Activated B cell treated with CpG ODN at 0.5 μM for 24 hours (primary cell): ENCODE results near the gene MED13L. TPM values are rescaled to one million over a fixed set of nuclear protein-coding genes. Genes with fewer than 3 reads are reported as not detected.

Experiments
- ATAC-seq: fragments of 200-7000 bp; cut with Tn5 transposase; one replicate; pipeline ENCODE4 v1.10.0; 2021; ENCODE audit warnings: low read depth, mild to moderate bottlenecking, moderate library complexity
- CTCF ChIA-PET: fragments of 350-600 bp; sonication (Branson Sonifier 250); formaldehyde crosslinking; loops from one replicate; lab custom pipeline; 2021; ENCODE audit warnings: antibody characterized with exemption; lab: Charles Lee
- POLR2A ChIA-PET: fragments of 350-600 bp; sonication (Branson Sonifier 250); formaldehyde crosslinking; loops from one replicate; lab custom pipeline; 2021; ENCODE audit warnings: antibody characterized with exemption; lab: Charles Lee
- DNase-seq: peaks from one replicate; pipeline ENCODE4 v3.0.0; 2022
- H3K27ac Mint-ChIP-seq: one replicate; pipeline ENCODE4 v1.8.0; 2020; ENCODE audit warnings: mixed read lengths
- H3K27me3 Mint-ChIP-seq: one replicate; pipeline ENCODE4 v1.8.0; 2021; ENCODE audit warnings: mixed read lengths
- H3K36me3 Mint-ChIP-seq: one replicate; pipeline ENCODE4 v1.8.0; 2021; ENCODE audit warnings: low read depth, mixed read lengths
- H3K4me1 Mint-ChIP-seq: one replicate; pipeline ENCODE4 v1.8.0; 2021; ENCODE audit warnings: mixed read lengths
- H3K4me3 Mint-ChIP-seq: one replicate; pipeline ENCODE4 v1.8.0; 2020; ENCODE audit warnings: mild to moderate bottlenecking, mixed read lengths
- H3K9me3 Mint-ChIP-seq: one replicate; pipeline ENCODE4 v1.8.0; 2020; ENCODE audit warnings: mixed read lengths
- intact Hi-C: fragments of 100-400 bp; cut with micrococcal nuclease; formaldehyde crosslinking; loops from one replicate; pipeline ENCODE4 v1.15.1; 2024
- total RNA-seq: library from RNA; stranded (reverse); gene quantifications from 2 replicates; pipeline ENCODE4 v1.2.3, GENCODE V29; 2022
- TF ChIP-seq, protein P1 (sequence below): fragments of 200-600 bp; IDR thresholded peaks from one replicate; pipeline ENCODE4 v1.8.0; 2022; ENCODE audit warnings: antibody characterized with exemption, mild to moderate bottlenecking

MED13L gene
- total RNA-seq, 1 donor from 2014 or later, result 183 TPM

DNA sequence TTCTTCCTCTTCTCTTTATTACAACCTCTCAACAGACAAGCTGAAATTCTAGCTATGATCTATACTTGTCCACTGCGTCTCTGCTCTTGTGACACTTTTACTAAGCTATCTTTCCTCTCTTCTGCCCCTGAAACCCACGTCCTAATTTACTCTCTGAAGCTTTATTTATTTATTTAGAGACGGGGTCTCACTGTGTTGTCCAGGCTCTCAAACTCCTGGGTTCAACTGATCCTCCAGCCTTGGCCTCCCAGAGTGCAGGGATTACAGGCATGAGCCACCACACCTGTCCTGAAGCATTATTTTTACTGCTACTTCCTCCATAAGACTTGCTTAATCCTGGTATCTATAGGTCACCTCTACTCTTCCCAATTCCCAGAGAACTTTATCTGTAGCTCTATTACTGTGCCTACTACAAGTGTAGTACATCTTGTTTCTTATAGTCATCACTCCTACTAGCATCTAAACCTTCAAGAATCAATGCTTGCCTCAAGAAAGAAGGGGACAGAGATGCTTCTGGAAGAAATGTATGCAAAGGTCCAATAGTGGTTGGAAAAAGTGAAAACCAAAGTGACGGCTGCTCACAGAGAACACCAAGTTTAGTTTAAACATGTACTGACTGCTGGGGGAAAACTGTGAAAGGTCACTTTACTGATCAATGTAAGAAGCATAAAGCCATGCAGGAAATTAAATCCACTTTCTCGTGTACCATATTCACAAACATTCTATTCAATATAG is 61.3 kb downstream of the MED13L start:
- intact Hi-C loops, result loop anchor here (2.0 kb wide), 1 partner anchor 19 kb away; no protein-coding TSS in a partner anchor
- Mint-ChIP-seq H3K9me3 (no peaks in the 10 kb centered on the region), H3K4me3 (no peak overlapping the region), H3K4me1 (peaks cover 58% of the 10 kb centered on the region), H3K27ac (no peak overlapping the region), H3K27me3 (no peaks in the 10 kb centered on the region), H3K36me3 (no peaks in the 10 kb centered on the region)
- ATAC-seq (no peak), DNase-seq (no peak)
- CTCF ChIA-PET, result no interaction called here
- TF ChIP-seq, protein P1, sequence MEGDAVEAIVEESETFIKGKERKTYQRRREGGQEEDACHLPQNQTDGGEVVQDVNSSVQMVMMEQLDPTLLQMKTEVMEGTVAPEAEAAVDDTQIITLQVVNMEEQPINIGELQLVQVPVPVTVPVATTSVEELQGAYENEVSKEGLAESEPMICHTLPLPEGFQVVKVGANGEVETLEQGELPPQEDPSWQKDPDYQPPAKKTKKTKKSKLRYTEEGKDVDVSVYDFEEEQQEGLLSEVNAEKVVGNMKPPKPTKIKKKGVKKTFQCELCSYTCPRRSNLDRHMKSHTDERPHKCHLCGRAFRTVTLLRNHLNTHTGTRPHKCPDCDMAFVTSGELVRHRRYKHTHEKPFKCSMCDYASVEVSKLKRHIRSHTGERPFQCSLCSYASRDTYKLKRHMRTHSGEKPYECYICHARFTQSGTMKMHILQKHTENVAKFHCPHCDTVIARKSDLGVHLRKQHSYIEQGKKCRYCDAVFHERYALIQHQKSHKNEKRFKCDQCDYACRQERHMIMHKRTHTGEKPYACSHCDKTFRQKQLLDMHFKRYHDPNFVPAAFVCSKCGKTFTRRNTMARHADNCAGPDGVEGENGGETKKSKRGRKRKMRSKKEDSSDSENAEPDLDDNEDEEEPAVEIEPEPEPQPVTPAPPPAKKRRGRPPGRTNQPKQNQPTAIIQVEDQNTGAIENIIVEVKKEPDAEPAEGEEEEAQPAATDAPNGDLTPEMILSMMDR, result no peak
- POLR2A ChIA-PET, result interaction anchor here (0.6 to 0.7 kb wide), 2 partner anchors 53 to 345 kb away, joined by 3 to 7 read pairs; no protein-coding TSS in a partner anchor

DNA sequence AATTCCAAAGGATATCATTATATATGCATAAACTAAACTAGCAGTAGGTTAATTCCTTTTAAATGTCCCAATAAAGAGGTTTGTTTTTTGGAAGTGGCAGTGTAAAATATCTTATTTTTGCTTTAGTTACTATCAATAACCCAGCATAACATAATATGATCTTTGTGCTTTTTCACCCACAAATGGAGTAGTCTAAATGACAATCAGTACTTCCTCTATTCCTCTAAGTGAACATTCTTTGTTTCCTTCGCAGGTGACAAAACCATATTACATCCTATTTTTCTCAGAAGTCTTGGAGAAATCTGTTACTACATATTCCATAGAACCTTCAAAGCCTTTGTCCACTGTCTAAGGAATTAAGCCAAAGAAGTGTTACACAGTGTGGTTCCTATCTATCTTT is 62.5 kb downstream of the MED13L start:
- Mint-ChIP-seq H3K4me1 (peaks cover 69% of the 10 kb centered on the region), H3K27ac (no peak overlapping the region), H3K36me3 (no peaks in the 10 kb centered on the region), H3K4me3 (no peak overlapping the region), H3K27me3 (no peaks in the 10 kb centered on the region), H3K9me3 (no peaks in the 10 kb centered on the region)
- ChIA-PET CTCF (interaction anchor here (1.0 kb wide), 1 partner anchor 217 kb away, joined by 3 read pairs; no protein-coding TSS in a partner anchor), POLR2A (no interaction called here)
- no peak for DNase-seq
- no peak for ATAC-seq
- intact Hi-C loops, result no loop called here
- TF ChIP-seq, protein P1, result no peak

DNA sequence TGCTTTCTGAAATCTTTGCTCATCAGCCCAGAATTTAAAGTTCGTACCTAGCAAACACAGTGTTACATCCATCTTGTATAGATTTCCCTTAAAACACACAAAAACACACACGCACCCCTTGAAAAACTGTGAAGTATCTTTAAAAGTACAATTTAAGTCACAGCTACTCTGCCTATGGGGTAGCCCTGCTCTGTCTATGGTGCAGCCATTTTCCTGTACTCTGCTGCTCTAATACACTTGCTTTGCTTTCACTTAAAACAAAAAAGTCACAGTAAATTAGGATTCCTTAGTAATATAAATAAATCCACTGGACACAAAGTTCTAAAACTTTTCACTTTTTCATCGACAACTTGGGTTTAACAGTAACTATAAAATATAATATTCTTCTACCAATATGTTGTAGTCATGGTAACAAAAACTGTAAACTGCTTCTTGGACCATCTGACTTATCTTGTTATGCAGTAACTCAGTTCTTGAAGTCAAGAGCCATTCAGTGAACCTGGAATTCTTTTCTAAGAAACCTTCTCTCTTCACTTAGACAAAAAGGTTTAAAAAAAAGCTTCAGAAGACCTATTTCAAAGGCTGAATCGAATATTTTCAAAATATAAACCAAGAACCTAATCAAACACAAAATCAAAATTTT is 63.5 kb downstream of the MED13L start:
- Mint-ChIP-seq H3K9me3 (no peaks in the 10 kb centered on the region), H3K27me3 (no peaks in the 10 kb centered on the region), H3K36me3 (no peaks in the 10 kb centered on the region), H3K27ac (no peak overlapping the region), H3K4me1 (peaks cover 77% of the 10 kb centered on the region), H3K4me3 (no peak overlapping the region)
- intact Hi-C loops, result no loop called here
- TF ChIP-seq, protein P1, result no peak
- ATAC-seq, result no peak
- DNase-seq, result no peak
- ChIA-PET CTCF (interaction anchor here (1.0 kb wide), 1 partner anchor 216 kb away, joined by 3 read pairs; no protein-coding TSS in a partner anchor), POLR2A (no interaction called here)

DNA sequence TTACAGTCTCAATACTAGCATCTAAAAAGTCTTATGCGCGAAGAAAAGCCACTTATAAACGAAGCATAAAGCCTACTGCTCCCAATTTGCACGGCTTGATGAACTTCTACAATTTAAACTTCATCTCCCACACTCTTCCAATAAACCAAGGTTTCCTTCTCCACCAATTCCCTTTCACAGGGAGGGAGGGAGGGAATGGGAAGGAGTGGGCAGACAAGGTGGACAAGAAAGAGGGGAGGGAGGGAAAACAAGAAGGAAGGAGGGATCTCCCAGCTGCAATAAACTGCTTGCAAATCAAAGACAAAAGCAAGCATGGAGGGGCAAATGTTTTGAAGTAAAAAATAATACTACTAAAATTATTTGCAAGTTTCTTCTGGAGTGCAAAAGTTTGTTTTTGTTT is 64.5 kb downstream of the MED13L start:
- POLR2A ChIA-PET, result no interaction called here
- ATAC-seq (no peak), DNase-seq (no peak)
- intact Hi-C loops, result no loop called here
- TF ChIP-seq, protein P1, result no peak
- H3K27ac Mint-ChIP-seq, result no peak overlapping the region
- no peaks in the 10 kb centered on the region for H3K36me3 Mint-ChIP-seq
- H3K4me3 Mint-ChIP-seq, result no peak overlapping the region
- H3K4me1 Mint-ChIP-seq, result peaks cover 71% of the 10 kb centered on the region
- no peaks in the 10 kb centered on the region for H3K27me3 Mint-ChIP-seq
- CTCF ChIA-PET, result no interaction called here
- no peaks in the 10 kb centered on the region for H3K9me3 Mint-ChIP-seq

DNA sequence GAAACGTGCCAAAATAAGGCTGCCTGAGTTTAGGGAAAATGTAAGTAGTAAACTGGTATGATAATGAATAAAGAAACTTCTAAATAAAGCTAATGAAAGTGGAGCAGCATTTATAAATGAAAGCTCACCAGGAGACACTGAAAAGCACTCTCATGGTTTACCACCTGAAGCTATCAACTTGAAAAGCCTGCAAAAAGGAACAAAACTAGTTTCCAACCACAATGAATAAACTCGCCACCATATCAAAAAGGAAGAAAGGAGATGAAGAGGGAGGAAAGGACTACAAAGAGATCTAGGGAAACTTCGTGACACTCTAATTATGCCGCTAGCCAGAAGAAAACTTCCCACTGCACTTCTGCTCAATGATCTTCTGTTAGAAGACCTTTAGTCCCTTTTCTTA is 66.7 kb downstream of the MED13L start:
- intact Hi-C loops, result no loop called here
- H3K27ac Mint-ChIP-seq, result peak overlapping the region; percentile 48

More for the DNA sequence above, 66.7 kb downstream of the MED13L start:
- no peaks in the 10 kb centered on the region for H3K27me3 Mint-ChIP-seq
- TF ChIP-seq, protein P1, result no peak
- peaks cover 57% of the 10 kb centered on the region for H3K4me1 Mint-ChIP-seq
- DNase-seq (no peak), ATAC-seq (no peak)
- no peak overlapping the region for H3K4me3 Mint-ChIP-seq
- no peaks in the 10 kb centered on the region for H3K9me3 Mint-ChIP-seq
- POLR2A ChIA-PET, result no interaction called here
- CTCF ChIA-PET, result interaction anchor here (1.0 kb wide), 1 partner anchor 212 kb away, joined by 3 read pairs; no protein-coding TSS in a partner anchor
- no peaks in the 10 kb centered on the region for H3K36me3 Mint-ChIP-seq
